ENCODE measurements around the gene ARHGAP24. TPM values are rescaled to one million over a fixed set of nuclear protein-coding genes. Genes with fewer than 3 reads are reported as not detected.
A peak's percentile ranks its signal among the peaks of the same experiment; 100 is the strongest.

The ARHGAP24 gene
- total RNA-seq, 1 experiment from 2014 or later: 34.6 TPM

DNA sequence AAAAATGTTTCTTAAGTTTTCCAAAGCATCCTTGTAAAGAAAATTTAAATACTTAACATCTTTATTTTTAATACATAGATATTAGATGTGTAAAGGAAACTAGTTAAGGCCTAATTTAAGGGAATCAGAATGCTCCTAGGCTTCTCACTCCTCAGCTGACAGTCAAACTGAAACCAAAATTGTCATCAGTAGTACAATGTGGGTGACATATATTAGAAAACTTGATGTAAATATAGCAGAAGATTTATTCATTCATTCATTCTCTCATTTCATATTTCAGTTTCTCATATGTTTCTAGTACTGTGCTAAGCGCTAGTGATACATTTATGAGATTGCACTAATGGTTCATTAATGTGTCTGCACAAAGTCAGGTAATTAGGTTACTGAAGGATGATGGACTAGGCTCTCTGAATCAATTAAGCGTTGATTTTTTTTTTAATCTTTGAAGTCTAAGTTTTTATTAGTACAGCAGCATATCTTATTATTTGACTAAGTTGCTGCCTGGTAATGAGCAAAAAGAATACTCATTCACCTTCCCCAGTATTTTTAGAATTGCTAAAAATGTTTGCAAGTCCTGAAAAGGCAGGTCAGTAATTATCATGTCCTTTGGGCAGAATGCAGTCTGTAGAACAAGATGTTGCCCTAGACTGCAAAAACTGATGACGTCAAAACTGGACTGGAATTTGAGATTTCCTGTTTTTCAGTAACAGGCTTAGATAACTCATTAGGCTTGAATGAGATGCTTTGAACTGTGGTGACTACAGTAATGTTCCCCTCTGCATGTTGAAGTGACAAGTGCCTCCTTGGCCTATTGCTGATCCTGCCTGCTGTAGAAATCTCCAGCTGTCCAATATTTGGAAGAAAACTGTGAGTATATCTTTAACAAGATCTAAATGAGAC, 128.7 kb downstream of the ARHGAP24 start:
- H3K27ac ChIP-seq: no peak overlapping the region
- H3K4me3 ChIP-seq: no peak overlapping the region
- peaks cover 3% of the 10 kb centered on the region; the same call in 1 of the 2 replicates for H3K36me3 ChIP-seq
- H3K4me1 ChIP-seq: peaks cover 6% of the 10 kb centered on the region
- H3K9me3 ChIP-seq (replicated peaks): no peaks in the 10 kb centered on the region
- DNase-seq: peak in 1 of 2 experiments; percentile 65
- no peaks in the 10 kb centered on the region for H3K27me3 ChIP-seq

DNA sequence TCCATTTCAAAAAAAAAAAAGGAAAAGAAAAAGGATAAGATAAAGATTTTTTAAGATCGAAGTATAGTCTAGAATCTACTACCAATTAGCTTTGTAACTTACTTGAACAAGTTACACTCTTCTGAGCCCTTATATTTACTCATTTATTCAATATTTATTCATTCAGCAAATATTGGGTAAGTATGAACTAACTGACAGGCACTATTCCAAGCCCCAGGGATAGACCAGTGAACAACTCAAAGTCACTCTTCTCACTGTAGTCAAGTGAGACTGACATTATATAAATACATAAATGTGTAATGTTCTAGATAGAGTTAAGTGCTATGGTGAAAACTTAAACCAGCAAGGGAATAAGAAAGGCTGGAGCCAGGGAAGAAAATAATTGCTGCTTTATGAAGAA, 131.6 kb downstream of the ARHGAP24 start:
- H3K27ac ChIP-seq: no peak overlapping the region
- H3K4me3 ChIP-seq: no peak overlapping the region
- H3K27me3 ChIP-seq: no peaks in the 10 kb centered on the region
- H3K4me1 ChIP-seq: peaks cover 6% of the 10 kb centered on the region
- peaks cover 12% of the 10 kb centered on the region; the same call in 1 of the 2 replicates for H3K36me3 ChIP-seq
- no peaks in the 10 kb centered on the region for H3K9me3 ChIP-seq (replicated peaks)
- DNase-seq: no peak

DNA sequence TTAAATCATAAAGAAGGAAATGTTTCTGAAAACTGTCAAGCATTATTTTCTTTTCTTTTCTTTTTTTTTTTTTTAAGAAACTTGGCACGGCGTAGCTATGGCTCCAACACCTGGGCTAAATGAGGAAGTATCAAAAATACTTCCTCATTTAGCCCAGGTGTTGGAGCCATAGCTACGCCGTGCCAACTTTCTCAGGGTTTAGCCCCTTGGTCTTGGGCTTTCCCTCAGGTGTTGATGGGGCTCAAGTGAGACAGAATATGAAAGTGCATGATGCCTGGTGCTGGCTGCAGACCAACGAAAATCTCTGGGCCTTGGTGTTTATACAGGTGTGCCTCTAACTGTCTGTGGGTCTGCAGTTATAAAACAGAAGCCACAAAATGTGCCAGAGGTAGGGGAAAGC, 132.7 kb downstream of the ARHGAP24 start:
- Histone ChIP-seq H3K9me3 (replicated peaks) (no peaks in the 10 kb centered on the region), H3K27me3 (no peaks in the 10 kb centered on the region), H3K27ac (no peak overlapping the region), H3K4me3 (no peak overlapping the region), H3K36me3 (peaks cover 12% of the 10 kb centered on the region; the same call in 1 of the 2 replicates), H3K4me1 (peaks cover 6% of the 10 kb centered on the region)
- no peak for DNase-seq

DNA sequence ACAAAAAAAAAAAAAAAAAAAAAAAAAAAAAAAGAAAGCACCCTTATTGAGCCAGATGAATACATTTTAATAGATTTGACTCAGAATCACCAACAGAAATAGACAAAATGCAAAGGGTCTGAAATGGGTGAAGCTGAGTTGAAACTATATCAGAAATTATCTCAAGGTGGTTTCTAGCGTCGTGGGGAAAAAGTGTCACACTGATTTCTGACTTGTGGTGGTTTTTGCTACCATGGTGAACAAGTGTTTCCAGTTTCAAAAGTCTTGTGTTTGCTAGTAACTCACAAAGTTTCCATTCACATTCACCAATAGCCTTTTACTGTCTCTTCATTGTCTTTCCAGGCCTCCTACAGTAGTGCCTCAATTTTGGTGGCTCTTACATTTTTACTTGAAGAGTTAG, 135.5 kb downstream of the ARHGAP24 start:
- H3K27me3 ChIP-seq: no peaks in the 10 kb centered on the region
- peaks cover 12% of the 10 kb centered on the region; the same call in 1 of the 2 replicates for H3K36me3 ChIP-seq
- H3K4me1 ChIP-seq: no peaks in the 10 kb centered on the region
- no peak overlapping the region for H3K27ac ChIP-seq
- DNase-seq: no peak
- no peaks in the 10 kb centered on the region for H3K9me3 ChIP-seq (replicated peaks)
- no peak overlapping the region for H3K4me3 ChIP-seq

DNA sequence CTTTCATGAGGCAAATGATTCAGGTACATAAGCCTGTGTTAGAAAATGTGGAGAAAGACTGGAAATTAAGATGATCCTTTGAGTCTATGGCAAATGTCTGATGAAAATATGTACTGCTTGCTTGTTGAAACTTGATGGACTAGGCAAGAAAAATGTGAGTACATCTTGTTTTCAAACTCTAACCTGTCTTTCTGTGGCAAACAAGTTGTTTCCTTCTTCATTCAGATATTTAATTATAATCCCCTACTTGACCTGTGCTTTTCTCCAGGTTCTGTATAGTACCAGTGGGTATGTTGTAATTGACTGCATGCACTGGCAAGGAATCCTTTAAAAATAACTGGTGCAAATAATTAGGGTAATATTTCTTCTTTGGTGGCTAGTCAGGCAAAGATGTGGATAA, 136.7 kb downstream of the ARHGAP24 start:
- no peak for DNase-seq
- no peak overlapping the region for H3K27ac ChIP-seq
- H3K36me3 ChIP-seq: peaks cover 8% of the 10 kb centered on the region; the same call in 1 of the 2 replicates
- no peaks in the 10 kb centered on the region for H3K9me3 ChIP-seq (replicated peaks)
- no peaks in the 10 kb centered on the region for H3K4me1 ChIP-seq
- H3K27me3 ChIP-seq: no peaks in the 10 kb centered on the region
- H3K4me3 ChIP-seq: no peak overlapping the region

DNA sequence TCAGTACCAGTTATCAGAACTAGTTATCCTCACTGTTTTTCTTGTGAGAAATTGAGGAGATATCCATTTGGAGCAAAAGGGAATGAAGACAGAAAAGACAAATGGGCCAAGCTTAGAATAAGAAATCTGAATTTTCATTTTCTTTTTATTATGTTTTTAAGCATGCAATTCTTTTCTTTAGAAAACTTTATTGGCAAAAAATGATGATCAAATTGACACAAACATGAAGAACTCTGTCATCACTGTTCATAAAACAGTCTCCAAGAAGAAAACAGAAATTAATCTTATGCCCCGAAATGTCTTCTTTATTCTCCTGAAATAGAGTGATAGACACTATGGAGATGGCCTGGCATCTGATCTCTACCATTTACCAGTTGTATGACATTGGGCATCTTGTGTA, 139.0 kb downstream of the ARHGAP24 start:
- peaks cover 8% of the 10 kb centered on the region; the same call in 1 of the 2 replicates for H3K36me3 ChIP-seq
- H3K4me1 ChIP-seq: no peaks in the 10 kb centered on the region
- H3K4me3 ChIP-seq: no peak overlapping the region
- no peak for DNase-seq
- H3K9me3 ChIP-seq (replicated peaks): no peaks in the 10 kb centered on the region
- H3K27me3 ChIP-seq: no peaks in the 10 kb centered on the region
- H3K27ac ChIP-seq: no peak overlapping the region

DNA sequence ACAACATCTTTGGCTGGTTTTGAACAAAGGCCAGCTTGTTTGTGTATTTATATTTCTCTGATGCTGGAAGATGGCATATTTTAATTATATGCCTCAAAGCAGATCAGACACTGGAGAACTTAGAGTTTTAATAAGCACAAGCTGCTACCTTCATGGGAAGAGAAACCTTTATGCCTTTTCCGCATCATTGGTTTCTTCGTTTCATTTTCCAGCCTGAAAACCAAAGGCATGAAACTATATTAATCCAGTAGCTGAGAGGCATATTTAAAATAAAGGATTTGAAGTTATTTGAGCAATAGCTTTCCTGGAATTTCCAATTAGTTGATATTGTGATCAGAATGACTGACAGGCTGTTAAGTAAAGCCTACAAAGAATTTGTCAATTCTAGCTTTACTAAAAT, 141.0 kb downstream of the ARHGAP24 start:
- no peaks in the 10 kb centered on the region for H3K9me3 ChIP-seq (replicated peaks)
- DNase-seq: no peak
- H3K36me3 ChIP-seq: peaks cover 1% of the 10 kb centered on the region; the same call in 1 of the 2 replicates
- H3K27ac ChIP-seq: no peak overlapping the region
- no peak overlapping the region for H3K4me3 ChIP-seq
- no peaks in the 10 kb centered on the region for H3K27me3 ChIP-seq
- H3K4me1 ChIP-seq: no peaks in the 10 kb centered on the region

DNA sequence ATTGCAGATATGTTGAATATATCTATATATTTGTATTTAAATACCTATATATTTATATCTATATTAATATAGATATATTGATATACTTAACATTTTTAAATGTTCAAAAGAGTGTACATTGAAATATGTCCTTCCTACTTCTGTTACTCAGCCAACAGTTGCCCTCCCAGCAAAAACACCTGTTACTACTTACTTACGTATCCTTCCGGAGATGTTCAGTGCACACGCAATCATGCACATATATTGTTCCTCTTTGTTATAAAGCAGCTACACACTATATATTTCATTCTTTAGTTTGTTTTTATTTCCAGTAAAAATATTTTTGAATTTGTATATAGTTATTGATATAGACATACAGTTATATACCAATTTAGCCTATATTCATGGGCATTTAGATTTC, 142.3 kb downstream of the ARHGAP24 start:
- Histone ChIP-seq H3K36me3 (peaks cover 3% of the 10 kb centered on the region; the same call in 1 of the 2 replicates), H3K27me3 (no peaks in the 10 kb centered on the region), H3K4me3 (no peak overlapping the region), H3K27ac (no peak overlapping the region), H3K9me3 (replicated peaks) (no peaks in the 10 kb centered on the region), H3K4me1 (no peaks in the 10 kb centered on the region)
- no peak for DNase-seq

DNA sequence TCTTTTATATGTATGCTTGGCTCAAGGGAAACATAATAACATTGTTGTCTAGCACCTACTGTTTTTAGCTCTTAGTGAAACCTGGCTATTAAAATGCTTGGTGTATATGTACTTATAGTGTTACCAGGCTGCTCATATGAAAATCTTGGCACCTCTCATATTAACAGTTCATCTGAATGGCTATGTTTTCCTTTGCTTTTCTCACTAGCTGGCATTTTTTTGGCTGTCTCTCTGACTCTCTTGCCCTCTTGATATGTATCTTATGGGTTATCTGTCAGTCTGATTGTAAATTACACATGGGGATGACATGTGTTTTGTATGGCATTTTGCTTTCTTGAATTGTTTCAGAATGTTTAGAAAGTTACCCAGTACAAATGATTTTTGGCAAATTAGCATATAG, 158.0 kb downstream of the ARHGAP24 start:
- 0 out of 2 replicates have a peak, but pooled peaks cover 14% of the 10 kb centered on the region for H3K9me3 ChIP-seq (replicated peaks)
- no peaks in the 10 kb centered on the region for H3K27me3 ChIP-seq
- peaks cover 7% of the 10 kb centered on the region for H3K36me3 ChIP-seq
- H3K4me1 ChIP-seq: peaks cover 9% of the 10 kb centered on the region
- no peak overlapping the region for H3K27ac ChIP-seq
- no peak overlapping the region for H3K4me3 ChIP-seq
- DNase-seq: no peak

DNA sequence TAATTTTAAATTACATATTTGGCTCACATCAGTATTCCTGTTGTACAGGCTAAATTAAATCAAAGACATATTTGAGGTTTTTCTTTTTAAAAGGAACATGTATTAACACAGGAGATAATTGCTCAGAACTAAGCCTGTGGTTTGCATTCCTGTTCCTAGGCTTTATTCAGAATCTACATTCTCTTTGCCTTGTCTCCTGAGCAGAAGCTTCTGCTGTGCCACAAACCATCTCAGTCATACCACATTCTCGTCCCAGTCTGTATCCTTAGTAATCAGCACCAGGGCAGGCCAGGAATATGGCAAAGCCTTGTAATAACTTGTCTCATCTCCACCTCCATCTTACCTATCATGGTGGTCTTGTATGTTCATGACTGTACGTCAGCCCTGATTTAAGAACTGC, 162.8 kb downstream of the ARHGAP24 start:
- no peaks in the 10 kb centered on the region; the same call in 1 of the 2 replicates for H3K9me3 ChIP-seq (replicated peaks)
- H3K4me1 ChIP-seq: peaks cover 16% of the 10 kb centered on the region
- DNase-seq: peak; percentile 35 to 58

DNA sequence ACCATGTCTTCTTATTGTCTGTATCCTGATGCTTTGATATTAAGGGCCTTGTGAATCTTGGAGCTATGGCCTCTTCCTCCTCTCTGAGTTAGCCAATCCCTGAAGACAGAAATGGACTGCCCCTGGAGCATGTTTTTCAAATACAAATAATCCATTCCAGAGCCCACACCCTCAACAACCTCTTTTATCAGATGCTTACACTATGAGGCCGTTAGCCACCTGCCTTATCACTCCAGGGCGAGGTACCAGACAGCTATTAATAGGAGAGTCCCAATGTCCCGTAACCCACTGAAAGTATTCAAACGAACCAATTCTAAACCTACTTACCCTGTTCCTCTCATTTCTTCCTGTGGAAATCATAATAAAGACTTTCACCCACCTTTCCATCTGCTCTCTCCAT, 165.0 kb downstream of the ARHGAP24 start:
- H3K9me3 ChIP-seq (replicated peaks): no peaks in the 10 kb centered on the region; the same call in 1 of the 2 replicates
- no peak overlapping the region for H3K27ac ChIP-seq
- H3K4me1 ChIP-seq: peaks cover 16% of the 10 kb centered on the region
- no peak for DNase-seq
- no peak overlapping the region for H3K4me3 ChIP-seq
- H3K27me3 ChIP-seq: no peaks in the 10 kb centered on the region
- peaks cover 4% of the 10 kb centered on the region; the same call in 1 of the 2 replicates for H3K36me3 ChIP-seq

More for the DNA sequence above, 162.8 kb downstream of the ARHGAP24 start:
- H3K27me3 ChIP-seq: no peaks in the 10 kb centered on the region
- peaks cover 4% of the 10 kb centered on the region; the same call in 1 of the 2 replicates for H3K36me3 ChIP-seq
- no peak overlapping the region for H3K27ac ChIP-seq
- no peak overlapping the region for H3K4me3 ChIP-seq

DNA sequence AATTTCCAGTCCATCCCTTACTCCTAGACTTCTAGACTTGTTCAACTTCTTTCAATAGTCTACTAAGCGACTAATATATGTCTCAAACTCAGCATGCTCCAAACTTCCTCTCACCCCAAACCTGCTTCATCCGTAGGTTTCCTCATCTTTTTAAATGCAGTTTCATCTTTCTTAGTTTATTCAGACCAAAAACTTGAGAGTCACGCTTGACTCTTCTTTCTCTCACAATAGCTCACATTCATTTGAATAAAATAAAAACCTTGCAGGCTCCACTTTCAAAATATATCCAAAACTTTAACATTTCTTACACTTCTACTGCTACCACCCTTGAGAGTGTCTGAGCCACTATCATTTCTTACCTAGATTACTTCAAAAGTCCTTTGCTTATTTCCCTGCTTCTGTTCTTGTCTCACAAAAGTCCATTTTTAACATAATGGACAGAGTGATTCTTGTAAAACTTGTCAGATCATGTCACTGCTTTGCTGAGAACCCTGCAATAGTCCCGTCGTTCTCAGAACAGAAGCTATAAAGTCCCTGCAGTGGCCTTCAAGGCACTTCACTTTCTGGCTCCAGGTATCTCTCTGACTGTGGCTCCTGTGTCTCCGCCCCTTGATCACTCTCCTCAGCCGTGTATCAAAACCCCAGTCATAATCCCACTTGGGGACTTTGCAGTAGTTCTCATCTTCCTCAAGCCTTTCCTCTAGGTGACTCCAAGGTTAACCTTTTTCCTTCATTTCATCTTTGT, 167.6 kb downstream of the ARHGAP24 start:
- Histone ChIP-seq H3K36me3 (peaks cover 4% of the 10 kb centered on the region; the same call in 1 of the 2 replicates), H3K27me3 (no peaks in the 10 kb centered on the region), H3K4me3 (no peak overlapping the region), H3K27ac (no peak overlapping the region), H3K9me3 (replicated peaks) (no peaks in the 10 kb centered on the region; the same call in 1 of the 2 replicates), H3K4me1 (peaks cover 12% of the 10 kb centered on the region)
- no peak for DNase-seq

DNA sequence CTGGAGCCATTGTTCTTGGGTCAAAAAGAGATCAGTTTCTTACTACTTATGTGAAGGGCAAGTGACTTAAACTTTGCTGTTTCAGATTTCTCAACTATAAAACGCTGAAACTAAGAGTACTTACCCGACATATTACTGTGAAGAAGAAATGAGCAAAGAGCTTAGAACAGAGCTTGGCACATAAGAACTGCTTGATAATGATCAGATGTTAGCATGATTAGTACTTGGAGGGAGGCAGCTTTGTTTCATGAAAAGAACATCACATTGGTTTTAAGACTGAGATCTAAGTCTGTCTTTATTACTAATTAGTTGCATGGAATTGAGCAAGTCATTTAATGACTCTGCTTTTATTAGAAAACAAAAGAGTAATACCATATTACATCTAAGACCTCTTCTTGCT, 169.1 kb downstream of the ARHGAP24 start:
- Histone ChIP-seq H3K4me1 (no peaks in the 10 kb centered on the region), H3K27ac (no peak overlapping the region), H3K4me3 (no peak overlapping the region), H3K27me3 (no peaks in the 10 kb centered on the region), H3K9me3 (replicated peaks) (no peaks in the 10 kb centered on the region; the same call in 1 of the 2 replicates), H3K36me3 (peaks cover 3% of the 10 kb centered on the region; the same call in 1 of the 2 replicates)
- no peak for DNase-seq

DNA sequence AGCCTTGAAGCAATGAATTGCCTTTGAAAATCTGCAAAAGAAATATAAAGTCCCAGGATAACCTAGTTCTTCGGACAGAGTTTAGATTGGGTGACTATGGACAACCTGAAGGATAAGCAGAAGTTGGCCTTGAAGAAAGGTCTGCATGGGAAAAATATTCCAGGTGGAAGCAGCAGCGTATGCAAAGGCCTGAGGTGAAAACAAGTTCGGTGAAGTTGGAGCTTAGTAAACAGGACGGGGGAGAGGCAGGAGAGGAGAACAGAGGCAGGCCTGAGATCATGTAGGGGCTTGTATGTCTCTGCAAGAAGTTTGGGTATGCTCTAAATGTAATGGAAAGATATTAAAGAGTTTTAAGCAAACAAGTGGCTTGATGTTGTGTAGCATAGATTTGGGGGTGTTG, 176.0 kb downstream of the ARHGAP24 start:
- no peak for DNase-seq
- H3K4me3 ChIP-seq: no peak overlapping the region
- H3K27ac ChIP-seq: no peak overlapping the region
- peaks cover 4% of the 10 kb centered on the region; the same call in 1 of the 2 replicates for H3K36me3 ChIP-seq
- no peaks in the 10 kb centered on the region for H3K27me3 ChIP-seq
- no peaks in the 10 kb centered on the region for H3K9me3 ChIP-seq (replicated peaks)
- no peaks in the 10 kb centered on the region for H3K4me1 ChIP-seq
